ENCODE data around the gene PIK3CB.

The PIK3CB gene

DNA sequence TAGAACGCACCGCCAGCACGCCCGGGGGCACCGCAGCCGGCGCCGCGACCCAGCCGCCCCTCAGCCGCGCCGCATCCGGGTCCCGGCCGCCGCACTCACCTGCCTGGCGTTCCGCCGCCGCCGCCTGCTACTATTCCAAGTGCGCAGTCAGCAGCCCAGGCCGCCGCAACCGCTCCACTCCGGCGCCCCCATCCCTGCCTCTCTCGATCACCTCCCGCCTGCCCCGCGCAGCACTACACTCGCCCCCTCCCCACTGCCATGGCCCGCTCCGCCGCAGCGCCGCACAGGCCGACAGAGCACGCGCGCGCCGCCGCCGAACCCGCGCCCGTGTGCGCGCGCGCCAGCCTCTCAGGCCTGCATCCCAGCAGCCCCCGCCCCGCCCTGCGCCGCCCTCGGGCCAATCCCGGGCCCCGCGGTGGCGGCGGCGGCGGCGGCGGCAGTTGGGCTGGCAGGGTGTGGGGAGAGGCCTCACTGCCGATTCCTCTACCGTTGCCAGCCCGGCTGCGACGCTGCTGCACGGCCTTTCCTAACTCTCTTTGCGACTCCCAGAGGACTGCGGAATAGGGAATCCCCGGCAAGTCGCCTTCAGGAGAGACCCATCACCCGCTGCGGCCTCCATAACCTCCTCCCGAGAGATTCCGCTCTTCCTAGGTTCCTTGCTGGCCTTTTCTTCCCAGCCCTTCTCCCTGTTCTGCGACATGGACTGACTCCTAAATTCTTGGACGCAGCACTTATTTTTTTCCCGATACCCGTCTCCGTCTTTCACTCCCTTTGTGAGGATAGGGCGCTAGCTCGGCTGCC is at the start of gene PIK3CB:
Gene PIK3CB, minus strand, starts transcription at position 333 of the 801 bp plus-strand sequence. CDS start 75,585 bp downstream, outside the sequence.
- in situ Hi-C loops (cut with MboI; ENCODE audit: low sequenced_read_pairs) = no loop called here

DNA sequence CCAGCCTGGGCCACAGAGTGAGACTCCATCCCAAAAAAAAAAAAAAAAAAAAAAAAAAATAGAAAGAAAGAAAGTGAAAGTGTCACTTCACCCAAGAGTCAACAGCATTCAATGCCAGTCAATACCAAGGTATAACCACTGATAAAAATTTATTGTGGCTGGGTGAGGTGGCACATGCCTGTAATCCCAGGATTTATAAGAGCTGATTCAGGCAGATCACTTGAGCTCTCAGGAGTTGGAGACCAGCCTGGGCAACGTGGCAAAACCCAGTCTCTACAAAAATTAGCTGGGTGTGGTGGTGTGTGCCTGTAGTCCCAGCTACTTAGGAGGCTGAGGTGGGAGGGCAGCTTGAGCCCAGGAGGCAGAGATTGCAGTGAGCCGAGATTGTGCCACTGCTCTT is 46.5 kb upstream of the PIK3CB start:
- in situ Hi-C loops (cut with MboI; ENCODE audit: low sequenced_read_pairs) = no loop called here

DNA sequence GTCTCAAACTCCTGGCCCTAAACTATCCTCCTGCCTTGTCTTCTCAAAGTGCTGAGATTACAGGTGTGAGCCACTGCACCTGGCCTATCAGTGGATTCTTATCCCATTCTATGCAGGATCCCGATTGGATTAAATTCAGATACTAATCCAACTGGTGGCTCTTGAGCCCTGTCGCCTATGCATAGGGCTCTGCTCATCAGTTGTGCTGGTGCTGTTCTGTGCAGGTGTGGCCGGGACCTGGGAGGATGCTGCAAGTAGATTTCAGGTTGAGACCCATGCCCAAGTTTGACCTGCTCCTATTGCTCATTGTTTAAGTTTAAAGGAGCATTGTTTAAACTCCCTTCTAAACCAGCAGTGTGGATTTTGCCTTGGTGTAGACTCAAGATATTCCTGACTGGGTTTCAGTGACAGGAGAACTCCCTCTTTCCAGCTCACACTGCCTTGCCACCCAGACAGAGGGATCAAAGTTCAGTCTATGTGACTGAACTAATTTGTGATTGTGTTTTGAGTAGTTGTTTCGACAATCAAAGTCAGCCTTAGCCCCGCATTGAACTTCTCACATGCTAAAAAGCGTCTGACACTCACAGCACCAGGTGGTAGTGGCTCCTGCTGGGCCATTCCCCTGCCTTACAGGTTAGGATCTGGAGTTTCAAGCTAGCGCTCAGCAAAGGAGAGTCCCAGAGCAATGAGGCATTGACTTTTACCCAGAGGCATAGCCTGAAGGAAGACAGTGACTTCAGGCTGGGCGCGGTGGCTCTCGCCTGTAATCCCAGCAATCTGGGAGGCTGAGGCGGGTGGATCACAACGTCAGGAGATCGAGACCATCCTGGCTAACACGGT is 45.0 kb upstream of the PIK3CB start:
- in situ Hi-C loops (cut with MboI; ENCODE audit: low sequenced_read_pairs) = no loop called here

DNA sequence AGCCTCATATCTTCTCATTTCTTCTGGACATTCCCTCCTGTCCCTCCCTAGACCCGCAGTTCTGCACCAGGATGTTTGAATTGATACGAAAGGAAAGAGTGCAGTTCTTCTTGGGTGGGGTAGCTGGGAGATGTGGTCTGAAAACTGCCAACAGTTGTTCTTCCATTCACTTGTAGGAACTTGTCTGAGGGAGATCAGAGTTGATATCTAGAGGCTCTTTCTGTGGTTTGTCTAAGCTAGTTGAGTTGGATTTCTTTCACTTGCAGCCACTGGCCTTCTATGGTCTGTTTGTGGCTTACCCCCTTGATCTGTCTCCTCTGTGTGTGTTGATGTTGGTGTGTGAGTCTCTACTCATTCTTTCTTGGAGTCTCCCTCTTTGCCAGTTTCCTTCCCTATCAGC is 42.5 kb upstream of the PIK3CB start:
- in situ Hi-C loops (cut with MboI; ENCODE audit: low sequenced_read_pairs) = no loop called here

DNA sequence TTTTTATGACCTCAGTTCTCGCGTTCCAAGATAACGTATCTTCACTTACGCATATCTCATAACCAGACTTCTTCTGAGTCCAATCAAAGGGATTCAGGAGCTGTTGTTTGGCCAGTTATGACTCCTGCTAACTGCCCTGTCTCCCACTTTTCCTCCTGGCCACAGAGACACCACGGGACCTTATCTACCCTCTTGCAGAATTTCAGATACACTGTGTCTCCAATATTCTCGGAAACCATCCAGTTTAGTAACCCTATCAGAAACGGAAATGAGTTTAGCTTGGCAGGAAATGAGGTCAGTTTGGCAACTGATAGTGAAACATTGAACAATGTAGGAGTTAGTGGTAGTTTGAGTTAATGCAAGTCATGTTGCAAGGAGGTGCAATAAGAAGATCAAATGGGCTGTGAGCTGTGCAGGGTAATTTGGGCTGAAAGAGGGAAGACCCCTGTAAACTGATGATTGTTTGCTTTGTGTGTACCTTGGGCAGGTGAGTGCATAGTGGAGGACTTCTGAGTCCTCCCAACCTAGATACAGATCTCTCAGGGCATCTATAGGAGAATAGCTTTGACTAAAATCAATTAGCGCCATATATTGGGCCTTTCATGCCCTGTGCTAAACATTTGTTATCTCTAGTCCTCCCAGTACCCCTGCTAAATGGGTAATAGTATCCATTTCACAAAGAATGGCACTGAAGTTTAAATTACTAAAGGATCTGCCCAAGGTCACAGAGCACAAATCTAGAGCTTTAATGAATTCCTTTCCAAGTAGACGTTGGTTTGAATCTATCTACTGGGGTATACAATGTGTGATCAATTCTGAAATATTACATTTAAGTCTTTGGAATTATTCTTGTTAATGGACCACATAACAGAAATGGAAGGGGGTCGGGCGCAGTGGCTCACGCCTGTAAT is 41.3 kb upstream of the PIK3CB start:
- in situ Hi-C loops (cut with MboI; ENCODE audit: low sequenced_read_pairs) = no loop called here

DNA sequence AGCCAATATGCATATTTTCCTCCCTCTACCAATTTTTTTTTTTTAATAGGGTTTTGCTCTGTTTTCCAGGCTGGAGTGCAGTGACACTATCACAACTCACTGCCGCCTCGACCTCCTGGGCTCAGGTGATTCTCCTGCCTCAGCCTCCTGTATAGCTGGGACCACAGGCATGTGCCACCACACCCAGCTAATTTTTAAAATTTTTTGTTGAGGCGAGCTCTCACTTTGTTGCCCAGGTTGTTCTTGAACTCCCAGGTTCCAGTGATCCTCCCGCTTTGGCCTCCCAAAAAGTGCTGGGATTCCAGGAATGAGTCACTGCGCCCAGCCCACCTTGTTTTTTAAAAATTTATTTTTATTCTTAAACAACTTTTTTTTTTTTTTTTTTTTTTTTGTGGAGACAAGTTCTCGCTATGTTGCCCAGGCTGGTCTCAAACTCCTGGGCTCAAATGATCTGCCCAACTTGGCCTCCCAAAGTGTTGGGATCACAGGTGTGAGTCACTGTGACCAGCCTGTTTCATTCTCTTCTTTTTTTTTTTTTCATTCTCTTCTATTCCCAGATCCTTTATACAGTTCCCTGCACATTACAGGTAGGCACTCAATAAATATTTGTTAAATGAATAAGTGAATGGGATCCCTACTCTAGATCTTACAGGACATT is 40.5 kb upstream of the PIK3CB start:
- in situ Hi-C loops (cut with MboI; ENCODE audit: low sequenced_read_pairs) = no loop called here

DNA sequence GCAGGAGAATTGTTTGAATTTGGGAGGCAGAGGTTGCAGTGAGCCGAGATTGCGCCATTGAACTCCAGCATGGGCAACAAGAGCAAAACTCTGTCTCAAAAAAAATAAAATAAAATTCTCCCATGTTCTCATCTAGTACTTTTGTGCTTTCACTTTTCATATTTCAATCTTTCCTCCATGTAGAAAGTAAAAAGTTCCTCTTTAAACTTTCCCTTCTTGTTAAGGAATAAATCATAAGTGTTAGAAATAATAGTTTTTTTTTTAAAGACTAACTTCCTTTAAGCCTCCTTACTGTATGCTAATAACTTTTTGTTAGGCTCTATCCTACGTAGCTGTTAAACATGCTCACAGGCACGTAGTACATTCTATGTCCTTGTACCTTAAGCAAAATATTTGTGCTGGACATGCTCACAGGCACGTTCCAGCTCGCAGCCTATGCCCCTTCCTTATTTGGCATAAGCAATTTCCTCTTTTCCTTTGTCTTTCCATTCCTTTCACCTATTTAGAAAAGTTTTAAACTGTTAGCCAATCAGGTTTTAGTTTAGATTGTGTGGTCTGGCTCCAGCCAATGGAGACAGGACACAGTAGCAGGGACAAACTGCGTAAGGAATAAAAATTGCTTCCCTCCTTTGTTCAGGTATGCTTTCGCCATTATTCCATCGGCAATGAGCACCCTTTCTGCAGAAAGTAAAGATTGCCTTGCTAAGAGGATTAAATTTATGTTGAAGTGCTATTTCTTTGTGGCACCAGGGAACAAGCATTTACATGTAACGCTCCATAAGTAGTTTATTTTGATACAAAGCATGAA is 38.9 kb upstream of the PIK3CB start:
- in situ Hi-C loops (cut with MboI; ENCODE audit: low sequenced_read_pairs) = no loop called here

DNA sequence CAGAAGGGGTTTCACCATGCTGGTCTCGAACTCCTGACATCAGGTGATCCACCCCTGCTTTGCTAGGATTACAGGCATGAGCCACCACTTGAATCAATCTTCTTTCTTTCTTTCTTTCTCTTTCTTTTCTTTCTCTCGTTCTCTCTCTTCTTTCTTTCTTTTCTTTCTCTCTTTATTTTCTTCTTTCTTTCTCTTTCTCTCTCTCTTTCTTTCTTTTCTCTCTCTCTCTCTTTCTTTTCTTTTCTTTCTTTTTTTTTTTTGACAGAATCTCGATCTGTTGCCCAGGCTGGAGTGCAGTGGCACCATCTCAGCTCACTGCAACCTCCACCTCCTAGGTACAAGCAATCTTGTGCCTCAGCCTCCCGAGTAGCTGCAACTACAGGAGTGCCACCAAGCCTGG is 37.9 kb upstream of the PIK3CB start:
- in situ Hi-C loops (cut with MboI; ENCODE audit: low sequenced_read_pairs) = no loop called here

DNA sequence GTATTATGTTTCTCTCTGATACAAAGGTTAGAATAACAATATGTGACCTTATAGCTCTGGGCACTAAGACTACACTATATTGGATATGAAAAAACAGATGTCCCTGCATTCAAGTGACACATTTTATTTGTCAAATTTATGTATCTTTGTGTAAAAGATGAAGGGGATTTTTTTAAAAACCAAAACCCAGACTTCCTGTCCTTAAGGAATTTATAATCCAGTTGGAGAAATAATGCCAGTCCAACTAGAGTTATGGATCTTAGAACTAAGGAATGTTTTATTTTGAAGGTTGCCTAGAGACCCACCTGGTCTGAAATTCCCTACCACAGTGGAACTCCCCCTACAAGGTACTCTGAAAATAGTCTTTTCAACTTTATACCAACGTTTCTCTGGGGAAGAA is 33.3 kb upstream of the PIK3CB start:
- in situ Hi-C loops (cut with MboI; ENCODE audit: low sequenced_read_pairs) = no loop called here

DNA sequence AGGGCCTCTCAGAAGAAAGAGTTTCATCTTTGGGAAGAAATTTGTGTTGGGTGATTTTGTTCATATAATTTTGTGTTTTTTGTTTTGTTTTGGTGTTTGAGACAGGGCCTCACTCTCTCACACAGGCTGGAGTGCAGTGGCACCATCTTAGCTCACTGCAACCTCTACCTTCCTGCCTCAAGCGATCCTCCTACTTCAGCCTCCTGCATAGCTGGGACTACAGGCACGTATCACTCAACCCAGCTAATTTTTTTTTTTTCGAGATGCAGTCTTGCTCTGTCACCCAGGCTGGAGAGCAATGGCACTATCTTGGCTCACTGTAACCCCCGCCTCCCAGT is 29.0 kb upstream of the PIK3CB start:
- in situ Hi-C loops (cut with MboI; ENCODE audit: low sequenced_read_pairs) = no loop called here

DNA sequence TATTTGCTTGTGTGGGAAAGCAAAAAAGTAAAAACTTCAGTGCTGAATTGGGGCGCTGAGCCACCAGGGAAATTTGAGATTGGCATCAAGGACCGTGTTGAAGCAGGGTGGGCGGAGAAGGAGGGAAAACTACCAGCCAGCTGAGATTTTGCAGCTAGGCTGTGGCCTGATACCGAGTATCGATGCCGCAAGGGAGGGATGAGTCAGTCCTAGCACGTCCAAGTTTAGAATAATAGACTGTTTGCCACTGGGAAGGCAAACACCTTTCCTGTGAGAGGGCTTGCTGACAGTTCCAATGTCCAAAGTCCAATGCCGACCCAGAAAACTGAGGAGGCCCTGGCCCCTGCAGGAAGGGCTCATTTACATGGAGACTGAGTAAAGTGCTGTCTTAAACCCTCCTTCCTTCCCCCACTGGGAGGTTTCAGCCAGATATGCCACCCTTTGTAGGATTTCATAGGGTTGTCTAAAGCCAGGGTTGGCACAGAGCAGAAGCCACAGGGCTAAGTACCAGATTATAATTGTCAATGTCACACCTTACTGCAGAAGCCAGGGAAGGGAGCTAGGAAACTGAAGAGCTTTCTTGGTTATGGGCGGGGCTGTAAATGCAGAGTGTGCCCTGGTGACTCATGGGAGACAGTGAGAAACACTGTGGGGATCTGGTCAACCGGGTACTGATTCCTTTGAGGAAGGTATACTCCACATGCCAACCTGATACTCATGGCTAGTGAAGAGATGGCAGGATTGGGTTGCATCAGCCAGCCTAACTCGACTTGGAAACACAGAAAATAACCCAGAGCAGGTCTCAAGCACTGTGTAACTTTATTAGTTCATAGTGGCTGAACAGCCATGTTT is 28.4 kb upstream of the PIK3CB start:
- in situ Hi-C loops (cut with MboI; ENCODE audit: low sequenced_read_pairs) = no loop called here

DNA sequence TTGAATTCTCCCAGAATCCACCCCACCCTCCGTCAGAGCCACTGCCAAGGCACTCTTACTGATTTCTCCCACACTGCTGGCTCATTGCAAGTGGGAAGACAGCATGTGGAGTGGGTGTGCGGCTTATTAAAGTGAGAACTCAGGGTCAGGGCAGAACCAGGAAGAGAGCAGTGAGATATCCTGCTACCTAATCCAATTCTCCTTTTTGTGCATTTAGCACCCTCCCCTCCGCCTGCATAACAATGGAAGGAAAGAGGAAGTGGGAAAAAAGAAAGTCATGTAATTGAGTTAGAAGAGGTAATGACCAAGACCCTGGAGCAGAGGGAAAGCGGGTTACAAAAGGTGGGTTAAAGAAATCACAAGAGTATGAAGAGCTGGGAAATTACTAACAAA is 27.8 kb upstream of the PIK3CB start:
- in situ Hi-C loops (cut with MboI; ENCODE audit: low sequenced_read_pairs) = no loop called here

DNA sequence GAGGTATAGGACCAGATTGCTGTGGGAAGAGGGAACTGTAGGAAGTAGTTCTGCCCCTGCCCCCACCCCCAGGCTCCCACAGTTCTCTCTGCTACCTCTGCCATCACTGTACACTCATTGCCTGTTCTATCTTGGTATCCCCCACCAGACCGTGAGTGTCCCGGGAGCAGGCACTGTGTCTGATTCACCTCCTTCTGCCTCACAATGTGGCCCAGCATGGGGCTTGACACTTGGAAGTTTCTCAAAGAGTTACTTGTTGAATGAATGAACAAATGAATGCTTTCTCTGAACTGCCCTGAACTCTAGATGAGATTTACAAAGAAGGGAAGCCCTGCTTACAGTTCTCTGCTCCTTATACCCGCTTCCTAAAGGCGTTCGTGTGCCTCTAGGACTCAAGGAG is 27.1 kb upstream of the PIK3CB start:
- in situ Hi-C loops (cut with MboI; ENCODE audit: low sequenced_read_pairs) = no loop called here

DNA sequence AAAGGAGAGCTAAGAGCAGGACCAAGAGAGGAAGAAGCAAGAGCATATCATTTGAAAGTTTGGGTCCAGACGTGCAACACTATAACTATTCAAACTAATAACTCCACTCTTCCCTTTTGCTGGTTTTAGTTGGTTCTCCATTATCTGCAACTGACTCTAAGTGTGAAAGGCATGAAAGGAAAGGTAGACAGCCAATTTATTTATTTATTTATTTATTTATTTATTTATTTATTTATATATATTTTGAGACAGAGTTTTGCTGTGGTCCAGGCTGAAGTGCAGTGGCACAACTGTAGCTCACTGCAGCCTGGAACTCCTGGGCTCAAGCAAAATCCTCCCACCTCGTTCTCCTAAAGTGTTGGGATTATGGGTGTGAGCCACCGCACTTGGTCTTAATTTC is 22.1 kb upstream of the PIK3CB start:
- in situ Hi-C loops (cut with MboI; ENCODE audit: low sequenced_read_pairs) = no loop called here

DNA sequence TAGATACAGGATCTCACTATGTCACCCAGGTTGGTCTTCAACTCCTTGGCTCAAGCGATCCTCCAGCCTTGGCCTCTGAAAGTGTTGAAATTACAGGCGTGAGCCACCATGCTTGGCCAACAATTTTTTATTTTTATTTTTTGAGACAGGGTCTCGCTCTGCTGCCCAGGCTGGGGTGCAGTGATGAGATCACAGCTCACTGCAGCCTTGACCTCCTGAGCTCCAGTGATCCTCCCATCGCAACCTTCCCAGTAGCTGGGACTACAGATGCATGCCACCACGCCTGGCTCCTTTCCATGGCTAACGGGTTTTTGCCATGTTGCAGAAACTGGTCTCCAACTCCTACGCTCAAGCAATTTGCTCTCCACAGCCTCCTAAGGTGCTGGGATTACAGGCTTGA is 20.2 kb upstream of the PIK3CB start:
- in situ Hi-C loops (cut with MboI; ENCODE audit: low sequenced_read_pairs) = no loop called here

DNA sequence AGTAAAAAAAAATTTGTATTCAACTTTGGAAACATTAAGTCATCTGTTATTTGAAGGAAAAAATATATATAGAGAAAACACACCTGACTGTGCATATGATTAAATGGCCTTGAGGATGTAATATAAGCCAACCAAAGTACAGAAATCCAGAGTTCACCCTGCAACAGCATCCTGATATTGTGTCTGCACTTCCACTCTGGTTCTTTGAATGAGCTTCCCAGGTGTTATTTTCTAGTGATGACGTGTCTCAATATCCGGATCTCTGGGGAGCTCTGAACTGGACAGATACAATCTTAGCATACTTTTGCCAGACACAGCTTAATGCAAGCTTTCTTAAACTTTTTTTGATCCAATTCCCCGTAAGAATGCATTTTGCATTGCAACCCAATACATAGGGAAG is 19.5 kb upstream of the PIK3CB start:
- in situ Hi-C loops (cut with MboI; ENCODE audit: low sequenced_read_pairs) = no loop called here

DNA sequence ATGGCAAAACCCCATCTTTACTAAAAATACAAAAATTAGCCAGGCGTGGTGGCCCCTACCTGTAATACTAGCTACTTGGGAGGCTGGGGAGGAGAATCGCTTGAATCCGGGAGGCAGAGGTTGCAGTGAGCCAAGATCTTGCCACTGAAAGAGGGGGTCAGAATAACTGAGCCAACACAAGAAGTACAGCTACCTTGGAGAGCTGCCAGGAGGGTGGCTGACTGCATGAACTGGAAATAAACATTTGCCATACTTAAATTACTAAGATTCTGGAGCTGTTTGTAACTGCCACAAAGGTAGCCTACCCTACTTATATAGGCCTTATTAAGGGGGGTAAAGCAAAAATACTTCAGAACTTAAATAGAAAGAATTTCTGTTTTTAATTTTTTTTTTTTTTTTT is 15.4 kb upstream of the PIK3CB start:
- in situ Hi-C loops (cut with MboI; ENCODE audit: low sequenced_read_pairs) = no loop called here

DNA sequence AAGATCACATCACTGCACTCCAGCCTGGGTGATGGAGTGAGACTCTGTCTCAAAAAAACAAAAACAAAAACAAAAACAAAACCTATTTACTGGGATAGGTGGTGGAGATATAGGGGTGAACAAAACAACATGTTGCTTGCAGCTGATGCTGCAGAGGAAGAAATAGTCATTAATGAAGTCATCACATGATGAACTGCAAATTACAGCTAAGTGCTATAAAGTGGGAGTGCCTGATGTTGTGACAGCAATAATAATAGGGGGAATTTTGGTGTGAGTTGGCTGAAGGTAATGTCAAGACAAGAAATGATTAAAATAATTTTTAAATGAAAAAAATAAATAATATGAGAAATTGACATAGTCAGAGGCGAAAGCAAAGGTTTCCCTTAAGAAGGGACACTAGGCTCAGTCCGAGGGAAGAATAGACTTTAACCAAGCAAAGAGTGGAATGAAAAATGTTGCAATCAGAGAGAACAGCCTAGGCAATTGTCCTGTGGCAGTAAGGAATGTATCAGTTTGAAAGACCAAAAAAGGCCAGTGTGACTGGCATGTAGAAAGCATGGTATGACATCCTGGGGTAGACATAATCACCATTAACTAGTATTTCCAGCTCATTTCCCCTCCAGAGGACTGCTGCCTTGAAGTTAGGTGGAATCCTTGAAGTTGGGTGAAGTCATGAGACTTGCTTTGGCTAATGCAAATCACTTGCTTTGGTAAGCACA is 14.7 kb upstream of the PIK3CB start:
- in situ Hi-C loops (cut with MboI; ENCODE audit: low sequenced_read_pairs) = no loop called here

Measured in HL-60/S4 (cell line).